ENCODE measurements around the gene KCNG3. TPM values are rescaled to one million over a fixed set of nuclear protein-coding genes. Genes with fewer than 3 reads are reported as not detected.
"Not testable (repeated sequence)": the region's sequence is repeated elsewhere in the genome, so short reads cannot be mapped to it uniquely, and the experiment has no call there.

Gene KCNG3
- polyA plus RNA-seq, 10 donors: 0.04 to 0.06 TPM; not detected in 8

DNA sequence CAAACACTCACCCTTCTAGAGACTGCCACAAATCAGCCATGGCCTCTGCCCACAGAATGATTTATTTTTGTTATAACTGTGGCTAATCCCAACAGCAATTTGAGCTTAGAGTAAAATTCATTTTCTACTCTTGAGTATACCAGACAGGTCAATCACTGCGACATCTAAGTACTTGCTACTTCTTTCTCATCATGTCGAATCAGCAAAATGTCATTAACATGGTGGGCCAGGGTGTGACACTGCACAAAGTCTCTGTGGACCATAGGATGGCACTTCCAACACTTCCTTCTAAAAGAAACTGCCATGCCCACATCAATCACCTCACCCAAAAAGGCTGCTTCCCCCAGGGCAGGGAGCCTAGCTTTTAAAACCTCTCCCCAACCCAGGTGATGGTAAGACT, 64.4 kb downstream of the KCNG3 start:
- no peak for DNase-seq

DNA sequence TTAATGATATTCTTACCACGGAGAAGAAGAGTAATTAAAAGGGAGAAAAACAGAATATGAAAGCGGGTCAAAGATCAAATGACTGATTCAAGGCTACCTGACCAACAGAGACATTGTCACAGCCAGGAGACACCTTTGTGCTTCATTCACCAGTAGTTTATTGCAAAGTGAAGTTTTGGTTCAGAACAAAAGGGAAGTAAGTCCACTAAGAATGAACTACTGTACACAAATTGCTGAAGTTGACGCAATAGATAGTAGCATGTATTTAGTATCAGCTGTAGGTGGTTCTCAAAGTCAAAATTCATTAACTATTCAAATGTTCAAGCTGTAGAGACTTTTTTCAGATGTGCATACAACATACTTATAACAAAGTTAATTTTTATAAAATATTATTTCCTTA, 68.1 kb downstream of the KCNG3 start:
- no peak for DNase-seq

- peak; percentile 22 to 72 (median 41) for DNase-seq
Measured at GRCh38 chr2:42424033-42424432, 69.7 kb downstream of the KCNG3 start.

GRCh38 chr2:42421601-42422239, 72.1 kb downstream of the KCNG3 start:
- no peak for DNase-seq

GRCh38 chr2:42421157-42421485, 72.7 kb downstream of the KCNG3 start:
- no peak for DNase-seq

DNA sequence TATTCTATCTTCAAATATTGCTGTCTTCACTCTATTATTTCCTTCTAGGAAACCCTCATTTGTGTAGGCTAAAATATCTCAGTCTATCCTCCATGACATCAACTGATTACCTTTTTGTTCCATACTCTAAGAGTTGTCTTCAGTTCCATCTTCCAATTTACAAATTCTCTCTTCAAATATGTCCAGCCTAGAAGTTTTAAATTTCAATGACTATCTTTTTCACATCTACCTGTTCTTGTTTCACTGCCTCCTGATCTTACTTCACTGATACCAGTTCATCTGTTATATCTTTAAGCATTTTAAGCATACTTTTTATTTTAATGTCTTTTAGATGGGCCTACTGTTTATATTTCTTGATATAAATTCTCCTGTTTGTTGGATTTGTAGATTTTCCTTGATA, 79.1 kb downstream of the KCNG3 start:
- DNase-seq: no peak

- no peak for DNase-seq
Measured at GRCh38 chr2:42414158-42414557, 79.6 kb downstream of the KCNG3 start.

GRCh38 chr2:42410742-42411514, 82.9 kb downstream of the KCNG3 start:
- DNase-seq: no peak

GRCh38 chr2:42408009-42408408, 85.8 kb downstream of the KCNG3 start:
- DNase-seq: no peak

GRCh38 chr2:42407476-42407875, 86.3 kb downstream of the KCNG3 start:
- no peak for DNase-seq

- DNase-seq: peak in 1 of 3 donors; percentile 27
Measured at GRCh38 chr2:42404676-42405075, 89.1 kb downstream of the KCNG3 start.

GRCh38 chr2:42401773-42402172, 92.0 kb downstream of the KCNG3 start:
- no peak for DNase-seq

DNA sequence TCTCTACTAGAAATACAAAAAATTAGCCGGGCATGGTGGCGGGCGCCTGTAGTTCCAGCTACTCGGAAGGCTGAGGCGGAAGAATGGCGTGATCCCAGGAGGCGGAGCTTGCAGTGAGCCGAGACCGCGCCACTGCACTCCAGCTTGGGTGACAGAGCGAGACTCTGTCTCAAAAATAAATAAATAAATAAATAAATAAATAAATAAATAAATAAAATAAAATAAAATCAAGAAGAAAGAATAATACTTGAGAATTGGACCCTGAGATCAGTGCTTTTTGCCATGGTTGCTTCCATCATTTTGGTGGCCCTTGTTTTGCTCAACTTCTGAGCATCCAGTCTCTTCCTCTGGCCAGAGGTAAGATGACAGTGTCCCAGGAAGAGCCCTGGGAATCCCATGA, 95.7 kb downstream of the KCNG3 start:
- not testable (repeated sequence) for DNase-seq

DNA sequence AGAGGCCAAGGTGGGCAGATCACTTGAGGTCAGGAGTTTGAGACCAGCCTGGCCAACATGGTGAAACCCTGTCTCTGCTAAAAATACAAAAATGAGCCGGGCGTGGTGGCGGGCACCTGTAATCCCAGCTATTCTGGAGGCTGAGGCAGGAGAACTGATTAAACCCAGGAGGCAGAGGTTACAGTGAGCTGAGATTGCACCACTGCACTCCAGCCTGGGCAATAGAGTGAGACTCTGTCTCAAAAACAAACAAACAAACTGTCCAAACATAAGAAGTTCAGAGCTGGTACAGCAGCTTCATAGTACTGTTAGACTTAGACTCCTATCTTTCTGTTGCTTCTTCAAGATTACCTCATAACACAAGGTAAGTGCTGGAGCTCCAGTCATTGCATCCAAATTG, 100.5 kb downstream of the KCNG3 start:
- DNase-seq: not testable (repeated sequence)

DNA sequence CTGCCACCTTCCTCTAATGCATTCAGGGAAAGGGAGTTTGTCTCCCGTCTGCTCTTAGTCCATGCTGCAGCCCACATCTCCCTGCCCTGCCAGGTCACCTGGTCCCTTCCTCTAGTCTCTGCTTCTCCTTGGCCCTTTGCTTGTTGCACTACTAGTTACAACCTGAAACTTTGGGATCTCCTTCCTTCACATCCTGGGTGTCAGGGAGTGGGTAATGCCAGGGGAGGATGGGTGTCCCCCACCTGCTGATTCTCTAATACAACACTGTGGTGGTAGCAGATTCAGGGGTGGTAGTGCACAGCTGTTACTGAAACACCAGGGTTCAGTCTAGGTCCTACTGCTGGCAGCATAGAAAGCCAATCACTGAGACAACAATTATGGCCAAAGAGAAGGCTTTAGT, 101.6 kb downstream of the KCNG3 start:
- no peak for DNase-seq

Other genes starting within 250 kb of the KCNG3 start
- gene COX7A2L, start 132.8 kb downstream of the KCNG3 start, polyA plus RNA-seq (ENCODE audit: insufficient read length in 10 of 10): 100 to 1,000 TPM; 135 to 168 (median 153) TPM
- 10 to 100 TPM; 22.4 to 38.1 (median 29.6) TPM for gene MTA3, start 74.7 kb upstream of the KCNG3 start, polyA plus RNA-seq (ENCODE audit: insufficient read length in 10 of 10)